LNCaP clone FGC (cell line): Measurements from ENCODE around the gene KCNE4.

Source experiments
- DNase-seq: peaks from one replicate; pipeline ENCODE4 v3.0.0-alpha.2; 2011; ENCODE audit warnings: low read depth
- H3K4me3 ChIP-seq: 2 replicates; pipeline ENCODE4 v1.5.1; 2011; ENCODE audit warnings: mild to moderate bottlenecking, low read depth, low read length, control low read depth
- CTCF ChIP-seq: IDR thresholded peaks from 2 replicates; pipeline ENCODE4 v1.5.1; 2012; ENCODE audit warnings: mild to moderate bottlenecking; ENCODE audit not compliant: control insufficient read depth, insufficient read depth; ENCODE audit errors: extremely low read depth

Gene KCNE4

GRCh38 chr2:223044916-223045700, 6.9 kb upstream of the KCNE4 start:
- TF ChIP-seq CTCF = no peak
- DNase-seq = no peak
- H3K4me3 ChIP-seq = no peak overlapping the region

- H3K4me3 ChIP-seq = no peak overlapping the region
- no peak for TF ChIP-seq CTCF
- no peak for DNase-seq
These were observed 5.4 kb upstream of the KCNE4 start for GRCh38 chr2:223046470-223047040.

GRCh38 chr2:223047260-223047761, 4.7 kb upstream of the KCNE4 start:
- H3K4me3 ChIP-seq = no peak overlapping the region
- TF ChIP-seq CTCF = no peak
- DNase-seq = no peak

- no peak overlapping the region for H3K4me3 ChIP-seq
- TF ChIP-seq CTCF = no peak
- no peak for DNase-seq
These were observed 3.5 kb upstream of the KCNE4 start for GRCh38 chr2:223048519-223048918.

GRCh38 chr2:223049356-223049755, 2.6 kb upstream of the KCNE4 start:
- H3K4me3 ChIP-seq = no peak overlapping the region
- TF ChIP-seq CTCF = no peak
- DNase-seq = no peak

GRCh38 chr2:223050188-223050587, 1.8 kb upstream of the KCNE4 start:
- H3K4me3 ChIP-seq = no peak overlapping the region
- no peak for DNase-seq
- no peak for TF ChIP-seq CTCF

GRCh38 chr2:223050900-223051504, 988 bp upstream of the KCNE4 start:
- DNase-seq = no peak
- no peak overlapping the region for H3K4me3 ChIP-seq
- no peak for TF ChIP-seq CTCF
